ENCODE data around the gene KRTAP4-5. TPM values are rescaled to one million over a fixed set of nuclear protein-coding genes. Genes with fewer than 3 reads are reported as not detected.
"Not testable (repeated sequence)": the region's sequence is repeated elsewhere in the genome, so short reads cannot be mapped to it uniquely, and the experiment has no call there.

KRTAP4-5 gene
- total RNA-seq, 1 experiment from 2014 or later = not detected

- H3K27me3 ChIP-seq (ENCODE audit: low read length); H3K4me3 ChIP-seq (ENCODE audit: low read length); H3K4me1 ChIP-seq (ENCODE audit: low read length); DNase-seq; H3K27ac ChIP-seq (ENCODE audit: low read length); H3K9ac ChIP-seq (ENCODE audit: low read length); H2AFZ ChIP-seq (ENCODE audit: low read length); H4K20me1 ChIP-seq (ENCODE audit: insufficient read depth, low read depth, low read length); H3K9me3 ChIP-seq (ENCODE audit: low read length); H3K9me2 ChIP-seq (replicated peaks; ENCODE audit: insufficient read depth, low read length); H3K36me3 ChIP-seq (ENCODE audit: insufficient read depth, low read length); H3K79me2 ChIP-seq (ENCODE audit: low read length); H3K4me2 ChIP-seq (ENCODE audit: low read depth, low read length, poor library complexity, severe bottlenecking): not testable (repeated sequence)
These were observed 10.6 kb upstream of the KRTAP4-5 start for GRCh38 chr17:41160190-41160589.

- Histone ChIP-seq H3K27ac (ENCODE audit: low read length) (no peak overlapping the region), H3K9me2 (replicated peaks; ENCODE audit: insufficient read depth, low read length) (no peaks in the 10 kb centered on the region), H4K20me1 (ENCODE audit: insufficient read depth, low read depth, low read length) (no peaks in the 10 kb centered on the region), H3K27me3 (ENCODE audit: low read length) (no peaks in the 10 kb centered on the region), H3K9ac (ENCODE audit: low read length) (no peak overlapping the region), H3K4me3 (ENCODE audit: low read length) (no peak overlapping the region), H3K9me3 (ENCODE audit: low read length) (no peaks in the 10 kb centered on the region), H3K4me1 (ENCODE audit: low read length) (no peaks in the 10 kb centered on the region), H3K36me3 (ENCODE audit: insufficient read depth, low read length) (no peaks in the 10 kb centered on the region), H3K79me2 (ENCODE audit: low read length) (no peaks in the 10 kb centered on the region), H3K4me2 (ENCODE audit: low read depth, low read length, poor library complexity, severe bottlenecking) (no peak overlapping the region), H2AFZ (ENCODE audit: low read length) (no peak overlapping the region)
- DNase-seq = no peak
These were observed 4.2 kb upstream of the KRTAP4-5 start for GRCh38 chr17:41153856-41154255.

- no peaks in the 10 kb centered on the region for H3K36me3 ChIP-seq (ENCODE audit: insufficient read depth, low read length)
- no peak overlapping the region for H3K9ac ChIP-seq (ENCODE audit: low read length)
- H3K4me1 ChIP-seq (ENCODE audit: low read length) = no peaks in the 10 kb centered on the region
- no peaks in the 10 kb centered on the region for H4K20me1 ChIP-seq (ENCODE audit: insufficient read depth, low read depth, low read length)
- no peak overlapping the region for H3K4me2 ChIP-seq (ENCODE audit: low read depth, low read length, poor library complexity, severe bottlenecking)
- H3K4me3 ChIP-seq (ENCODE audit: low read length) = no peak overlapping the region
- H3K9me2 ChIP-seq (replicated peaks; ENCODE audit: insufficient read depth, low read length) = no peaks in the 10 kb centered on the region
- no peak overlapping the region for H2AFZ ChIP-seq (ENCODE audit: low read length)
- H3K9me3 ChIP-seq (ENCODE audit: low read length) = no peaks in the 10 kb centered on the region
- no peaks in the 10 kb centered on the region for H3K27me3 ChIP-seq (ENCODE audit: low read length)
- no peaks in the 10 kb centered on the region for H3K79me2 ChIP-seq (ENCODE audit: low read length)
- no peak for DNase-seq
- H3K27ac ChIP-seq (ENCODE audit: low read length) = no peak overlapping the region
These were observed 1.9 kb upstream of the KRTAP4-5 start for GRCh38 chr17:41151525-41151924.

GRCh38 chr17:41150026-41150425, 401 bp upstream of the KRTAP4-5 start:
- DNase-seq = no peak
- Histone ChIP-seq H3K9me2 (replicated peaks; ENCODE audit: insufficient read depth, low read length) (no peaks in the 10 kb centered on the region), H3K27ac (ENCODE audit: low read length) (no peak overlapping the region), H4K20me1 (ENCODE audit: insufficient read depth, low read depth, low read length) (no peaks in the 10 kb centered on the region), H3K36me3 (ENCODE audit: insufficient read depth, low read length) (no peaks in the 10 kb centered on the region), H3K4me2 (ENCODE audit: low read depth, low read length, poor library complexity, severe bottlenecking) (no peak overlapping the region), H3K4me1 (ENCODE audit: low read length) (no peaks in the 10 kb centered on the region), H3K27me3 (ENCODE audit: low read length) (no peaks in the 10 kb centered on the region), H3K9ac (ENCODE audit: low read length) (no peak overlapping the region), H2AFZ (ENCODE audit: low read length) (no peak overlapping the region), H3K9me3 (ENCODE audit: low read length) (no peaks in the 10 kb centered on the region), H3K4me3 (ENCODE audit: low read length) (no peak overlapping the region), H3K79me2 (ENCODE audit: low read length) (no peaks in the 10 kb centered on the region)

- H3K27ac ChIP-seq (ENCODE audit: low read length); H3K9me3 ChIP-seq (ENCODE audit: low read length); H3K79me2 ChIP-seq (ENCODE audit: low read length); H3K36me3 ChIP-seq (ENCODE audit: insufficient read depth, low read length); H4K20me1 ChIP-seq (ENCODE audit: insufficient read depth, low read depth, low read length); H3K4me2 ChIP-seq (ENCODE audit: low read depth, low read length, poor library complexity, severe bottlenecking); H3K4me1 ChIP-seq (ENCODE audit: low read length); H3K9me2 ChIP-seq (replicated peaks; ENCODE audit: insufficient read depth, low read length); H3K9ac ChIP-seq (ENCODE audit: low read length); H3K27me3 ChIP-seq (ENCODE audit: low read length); DNase-seq; H3K4me3 ChIP-seq (ENCODE audit: low read length); H2AFZ ChIP-seq (ENCODE audit: low read length): not testable (repeated sequence)
These were observed 514 bp downstream of the KRTAP4-5 start for GRCh38 chr17:41148971-41149651.

- Histone ChIP-seq H3K4me2 (ENCODE audit: low read depth, low read length, poor library complexity, severe bottlenecking) (no peak overlapping the region), H3K4me1 (ENCODE audit: low read length) (no peaks in the 10 kb centered on the region), H3K9ac (ENCODE audit: low read length) (no peak overlapping the region), H3K9me2 (replicated peaks; ENCODE audit: insufficient read depth, low read length) (no peaks in the 10 kb centered on the region), H3K27me3 (ENCODE audit: low read length) (no peaks in the 10 kb centered on the region), H3K9me3 (ENCODE audit: low read length) (peaks cover 3% of the 10 kb centered on the region; the same call in 1 of the 2 replicates), H3K4me3 (ENCODE audit: low read length) (no peak overlapping the region), H3K79me2 (ENCODE audit: low read length) (no peaks in the 10 kb centered on the region), H2AFZ (ENCODE audit: low read length) (no peak overlapping the region), H4K20me1 (ENCODE audit: insufficient read depth, low read depth, low read length) (no peaks in the 10 kb centered on the region), H3K36me3 (ENCODE audit: insufficient read depth, low read length) (no peaks in the 10 kb centered on the region), H3K27ac (ENCODE audit: low read length) (no peak overlapping the region)
- no peak for DNase-seq
These were observed 2.0 kb downstream of the KRTAP4-5 start for GRCh38 chr17:41147531-41148204.

- Histone ChIP-seq H3K9me2 (replicated peaks; ENCODE audit: insufficient read depth, low read length) (no peaks in the 10 kb centered on the region), H3K4me2 (ENCODE audit: low read depth, low read length, poor library complexity, severe bottlenecking) (no peak overlapping the region), H3K36me3 (ENCODE audit: insufficient read depth, low read length) (no peaks in the 10 kb centered on the region), H4K20me1 (ENCODE audit: insufficient read depth, low read depth, low read length) (no peaks in the 10 kb centered on the region), H3K9me3 (ENCODE audit: low read length) (peaks cover 3% of the 10 kb centered on the region; the same call in 1 of the 2 replicates), H2AFZ (ENCODE audit: low read length) (no peak overlapping the region), H3K4me1 (ENCODE audit: low read length) (no peaks in the 10 kb centered on the region), H3K9ac (ENCODE audit: low read length) (no peak overlapping the region), H3K4me3 (ENCODE audit: low read length) (no peak overlapping the region), H3K27me3 (ENCODE audit: low read length) (no peaks in the 10 kb centered on the region), H3K27ac (ENCODE audit: low read length) (no peak overlapping the region), H3K79me2 (ENCODE audit: low read length) (no peaks in the 10 kb centered on the region)
- no peak for DNase-seq
These were observed 4.4 kb downstream of the KRTAP4-5 start for GRCh38 chr17:41145261-41145660.

- Histone ChIP-seq H3K9me3 (ENCODE audit: low read length) (peaks cover 3% of the 10 kb centered on the region; the same call in 1 of the 2 replicates), H3K27me3 (ENCODE audit: low read length) (no peaks in the 10 kb centered on the region), H3K9me2 (replicated peaks; ENCODE audit: insufficient read depth, low read length) (no peaks in the 10 kb centered on the region), H3K79me2 (ENCODE audit: low read length) (no peaks in the 10 kb centered on the region), H3K9ac (ENCODE audit: low read length) (no peak overlapping the region), H3K27ac (ENCODE audit: low read length) (no peak overlapping the region), H3K4me1 (ENCODE audit: low read length) (no peaks in the 10 kb centered on the region), H3K4me2 (ENCODE audit: low read depth, low read length, poor library complexity, severe bottlenecking) (no peak overlapping the region), H4K20me1 (ENCODE audit: insufficient read depth, low read depth, low read length) (no peaks in the 10 kb centered on the region), H3K36me3 (ENCODE audit: insufficient read depth, low read length) (no peaks in the 10 kb centered on the region), H3K4me3 (ENCODE audit: low read length) (no peak overlapping the region), H2AFZ (ENCODE audit: low read length) (no peak overlapping the region)
- no peak for DNase-seq
These were observed 4.8 kb downstream of the KRTAP4-5 start for GRCh38 chr17:41144846-41145245.

Measured in Karpas-422 (cell line).